ENCODE measurements around the gene CASQ2.
"Not testable (repeated sequence)": the region's sequence is repeated elsewhere in the genome, so short reads cannot be mapped to it uniquely, and the experiment has no call there.

CASQ2 gene

DNA sequence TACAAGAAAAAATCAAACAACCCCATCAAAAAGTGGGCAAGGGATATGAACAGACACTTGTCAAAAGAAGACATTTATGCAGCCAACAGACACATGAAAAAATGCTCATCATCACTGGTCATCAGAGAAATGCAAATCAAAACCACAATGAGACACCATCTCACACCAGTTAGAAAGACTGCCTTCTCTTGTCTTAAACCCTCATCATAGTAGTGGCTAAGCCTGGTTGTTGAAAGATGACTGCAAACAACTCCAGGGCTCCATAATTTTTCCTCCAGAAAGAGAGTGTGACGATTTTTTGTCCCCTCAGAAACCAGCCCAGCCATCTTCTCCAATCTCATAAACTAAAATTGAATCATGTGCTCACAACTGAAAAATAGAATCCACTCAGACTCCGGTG is 12.1 kb upstream of the CASQ2 start:
- not testable (repeated sequence) for DNase-seq (ENCODE audit: low read depth)

DNA sequence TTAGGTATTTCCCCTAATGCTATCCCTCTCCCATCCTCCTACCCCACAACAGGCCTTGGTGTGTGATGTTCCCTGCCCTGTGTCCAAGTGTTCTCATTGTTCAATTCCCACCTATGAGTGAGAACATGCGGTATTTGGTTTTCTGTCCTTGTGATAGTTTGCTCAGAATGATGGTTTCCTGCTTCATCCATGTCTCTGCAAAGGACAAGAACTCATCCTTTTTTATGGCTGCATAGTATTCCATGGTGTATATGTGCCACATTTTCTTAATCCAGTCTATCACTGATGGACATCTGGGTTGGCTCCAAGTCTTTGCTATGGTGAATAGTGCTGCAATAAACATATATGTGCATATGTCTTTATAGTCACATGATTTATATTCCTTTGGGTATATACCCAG is 10.6 kb upstream of the CASQ2 start:
- DNase-seq (ENCODE audit: low read depth), result not testable (repeated sequence)

DNA sequence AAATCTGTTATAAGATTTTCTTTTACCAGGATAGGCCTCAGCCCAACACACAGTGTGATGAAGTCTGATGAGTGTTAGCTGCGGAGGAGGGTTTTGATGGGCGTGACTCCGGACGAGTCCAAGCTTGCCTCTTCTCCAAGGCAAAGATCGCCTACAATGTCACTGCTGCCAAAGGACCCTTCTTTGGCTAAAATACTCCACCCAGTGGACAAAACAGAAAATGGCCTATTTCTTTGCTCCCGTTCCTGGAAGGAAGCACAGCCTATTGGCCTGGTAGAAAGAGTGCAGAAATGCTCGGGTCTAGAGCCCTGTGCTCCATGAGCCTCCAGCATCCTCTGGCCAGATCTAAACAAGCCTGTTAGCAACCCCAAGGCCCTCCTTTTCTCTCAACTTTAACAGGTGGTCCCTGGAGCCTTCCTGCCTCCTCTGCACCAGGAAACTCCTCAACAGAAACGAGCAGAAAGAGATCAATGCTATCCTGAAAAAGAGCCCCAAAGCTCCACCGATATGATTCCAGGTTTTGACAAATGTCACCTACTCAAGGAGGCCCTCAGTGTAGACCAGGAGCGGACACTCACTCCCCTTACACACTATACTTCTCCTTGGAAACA is 3.4 kb upstream of the CASQ2 start:
- DNase-seq (ENCODE audit: low read depth), result peak; percentile 87

DNA sequence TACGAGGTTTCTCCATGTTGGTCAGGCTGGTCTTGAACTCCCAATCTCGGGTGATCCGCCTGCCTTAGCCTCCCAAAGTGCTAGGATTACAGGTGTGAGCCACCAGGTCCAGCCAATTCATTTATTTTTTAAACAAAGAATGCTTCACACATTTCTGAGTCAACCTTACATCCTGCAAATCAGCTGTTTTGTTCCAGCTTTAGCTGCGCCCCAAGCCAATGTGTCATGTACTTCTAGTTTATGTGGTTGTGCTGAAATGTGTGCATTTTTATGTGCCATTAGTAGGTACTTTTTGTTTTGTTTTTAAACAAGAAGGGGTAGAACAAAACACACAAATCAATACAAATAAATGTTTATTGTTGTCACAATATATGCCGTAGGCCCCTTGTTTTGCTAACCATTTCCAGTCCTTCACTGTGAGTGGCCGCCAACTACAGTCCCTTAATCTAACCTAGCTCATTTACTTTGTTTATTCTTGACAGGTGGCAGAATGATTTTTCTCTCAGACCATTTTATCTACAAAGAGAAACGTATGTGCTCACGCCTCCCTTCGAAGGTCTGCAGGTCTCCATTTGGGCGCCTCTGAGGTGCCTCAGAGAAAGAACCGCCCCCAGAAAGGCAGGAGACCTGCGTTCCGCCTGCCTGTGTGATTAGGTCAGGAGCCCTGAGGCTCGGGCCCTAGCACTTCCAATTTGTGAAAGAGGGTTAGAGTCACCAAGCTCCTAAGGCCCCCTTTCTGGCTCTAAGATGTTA is 2.8 kb upstream of the CASQ2 start:
- DNase-seq (ENCODE audit: low read depth), result no peak

GRCh38 chr1:115767403-115767802 is 1.1 kb downstream of the CASQ2 start:
- DNase-seq (ENCODE audit: low read depth), result no peak

DNA sequence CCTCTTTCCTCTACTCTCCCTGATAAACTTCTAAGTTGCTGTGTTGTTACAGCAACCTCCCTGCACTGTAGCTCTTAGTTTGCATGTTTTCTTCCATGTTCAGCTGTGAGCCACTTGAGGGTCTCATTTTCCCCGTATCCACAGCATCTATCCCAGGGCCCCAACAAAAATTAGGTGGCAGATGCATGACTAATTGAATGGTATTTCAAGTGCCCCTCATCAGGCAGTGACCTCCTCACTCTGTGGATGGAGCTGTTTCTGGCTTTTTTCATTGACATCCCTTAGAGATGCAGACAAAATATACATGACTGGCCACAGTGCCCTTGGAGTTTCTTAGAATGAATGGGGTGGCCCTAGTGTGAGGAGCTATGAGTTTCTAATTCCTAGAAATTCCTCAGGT is 3.4 kb downstream of the CASQ2 start:
- DNase-seq (ENCODE audit: low read depth), result no peak

DNA sequence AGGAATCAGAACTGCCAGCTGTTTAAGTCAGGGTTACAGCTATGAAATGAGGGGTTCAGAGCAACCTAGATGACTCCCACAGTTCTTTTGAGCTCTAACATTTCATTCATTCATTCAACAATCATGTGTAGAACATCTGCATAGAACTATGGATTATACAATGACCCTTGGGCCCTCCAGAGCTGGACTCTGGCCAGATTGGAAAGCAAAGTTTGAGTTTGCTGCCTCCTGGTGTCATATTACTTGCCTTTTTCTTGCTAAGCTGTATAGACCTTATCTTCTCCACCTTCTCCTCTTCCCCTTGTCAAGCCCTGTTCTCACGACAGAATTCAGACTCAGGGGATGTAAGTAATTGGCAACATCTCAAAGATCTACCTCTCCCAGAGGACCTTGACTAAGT is 4.0 kb downstream of the CASQ2 start:
- DNase-seq (ENCODE audit: low read depth), result peak; percentile 31

GRCh38 chr1:115762779-115763178 is 5.7 kb downstream of the CASQ2 start:
- no peak for DNase-seq (ENCODE audit: low read depth)

DNA sequence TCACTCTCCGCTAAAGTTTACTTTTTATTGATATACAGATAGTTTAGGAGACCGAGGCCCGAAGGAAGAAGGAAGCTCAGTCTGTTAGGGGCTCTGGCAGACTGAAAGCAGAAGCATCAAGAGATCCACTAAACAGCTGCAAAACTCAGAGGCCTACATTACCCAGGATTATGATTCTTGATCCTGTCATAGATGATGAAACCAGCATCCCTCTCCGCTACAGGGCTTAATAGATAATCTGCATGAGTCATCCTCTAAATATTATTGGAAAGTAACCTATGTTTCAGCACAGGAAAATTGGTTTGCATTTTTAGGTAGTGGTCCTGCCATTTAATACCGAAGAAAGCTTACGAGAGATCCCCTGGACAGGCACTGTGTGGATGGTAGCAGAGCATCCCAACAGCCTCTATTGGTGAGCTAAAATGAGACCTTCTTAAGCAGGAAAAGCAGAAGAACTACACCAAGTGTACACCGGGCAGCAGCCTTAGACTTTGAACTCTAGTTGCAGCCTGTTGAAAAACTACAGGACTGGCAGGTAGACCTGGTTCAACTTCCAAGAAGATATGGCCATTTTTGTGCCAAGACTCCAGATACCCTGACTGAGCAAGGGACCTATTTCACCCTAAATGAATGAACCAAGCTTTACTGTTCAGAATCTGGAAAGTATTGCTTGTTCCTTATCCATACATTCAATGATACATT is 6.8 kb downstream of the CASQ2 start:
- no peak for DNase-seq (ENCODE audit: low read depth)

GRCh38 chr1:115757856-115758255 is 10.7 kb downstream of the CASQ2 start:
- no peak for DNase-seq (ENCODE audit: low read depth)

DNA sequence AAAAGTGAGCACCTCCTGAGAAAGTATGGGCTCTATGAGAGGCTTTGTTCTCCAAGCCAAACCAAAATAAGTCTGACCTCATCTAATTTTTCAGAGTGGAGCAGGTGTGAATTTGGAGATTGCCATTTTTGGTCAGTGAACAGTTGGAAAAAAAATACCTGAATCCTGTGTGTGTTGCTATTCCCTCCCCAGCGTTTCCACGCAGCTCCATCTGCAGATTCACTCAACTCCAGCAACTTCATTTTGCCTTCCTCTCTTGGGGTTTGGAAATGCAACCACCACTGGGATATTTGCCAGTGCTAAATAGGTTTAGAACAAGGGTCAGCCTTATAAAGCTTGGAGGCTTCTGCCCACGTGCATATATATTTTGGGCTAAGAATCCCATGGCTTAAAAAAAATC is 11.2 kb downstream of the CASQ2 start:
- DNase-seq (ENCODE audit: low read depth), result no peak

GRCh38 chr1:115755456-115756370 is 12.8 kb downstream of the CASQ2 start:
- DNase-seq (ENCODE audit: low read depth), result no peak

DNA sequence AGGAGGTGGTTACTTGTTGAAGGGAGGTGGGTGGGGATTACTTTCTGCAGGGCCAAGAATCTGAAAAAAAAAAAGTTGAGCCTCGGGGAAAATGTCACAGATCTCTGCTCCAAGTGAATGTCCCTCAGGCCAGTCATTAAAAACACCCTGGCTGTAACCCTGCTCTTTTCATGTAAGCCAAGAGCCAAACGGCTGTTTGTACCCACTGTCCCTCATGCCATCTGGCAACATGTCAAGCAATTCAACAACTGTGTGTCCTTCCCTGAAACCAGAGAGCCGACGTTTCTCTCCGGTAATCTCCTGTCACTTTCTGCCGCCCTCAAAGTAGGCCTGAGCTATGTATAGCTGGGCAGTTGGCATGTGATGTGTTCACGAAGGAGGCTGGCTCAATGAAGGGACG is 14.7 kb downstream of the CASQ2 start:
- no peak for DNase-seq (ENCODE audit: low read depth)

- DNase-seq (ENCODE audit: low read depth), result no peak
Measured at GRCh38 chr1:115753361-115753760, 15.2 kb downstream of the CASQ2 start.

- peak; percentile 67 for DNase-seq (ENCODE audit: low read depth)
Measured at GRCh38 chr1:115748401-115749150, 19.9 kb downstream of the CASQ2 start.

DNA sequence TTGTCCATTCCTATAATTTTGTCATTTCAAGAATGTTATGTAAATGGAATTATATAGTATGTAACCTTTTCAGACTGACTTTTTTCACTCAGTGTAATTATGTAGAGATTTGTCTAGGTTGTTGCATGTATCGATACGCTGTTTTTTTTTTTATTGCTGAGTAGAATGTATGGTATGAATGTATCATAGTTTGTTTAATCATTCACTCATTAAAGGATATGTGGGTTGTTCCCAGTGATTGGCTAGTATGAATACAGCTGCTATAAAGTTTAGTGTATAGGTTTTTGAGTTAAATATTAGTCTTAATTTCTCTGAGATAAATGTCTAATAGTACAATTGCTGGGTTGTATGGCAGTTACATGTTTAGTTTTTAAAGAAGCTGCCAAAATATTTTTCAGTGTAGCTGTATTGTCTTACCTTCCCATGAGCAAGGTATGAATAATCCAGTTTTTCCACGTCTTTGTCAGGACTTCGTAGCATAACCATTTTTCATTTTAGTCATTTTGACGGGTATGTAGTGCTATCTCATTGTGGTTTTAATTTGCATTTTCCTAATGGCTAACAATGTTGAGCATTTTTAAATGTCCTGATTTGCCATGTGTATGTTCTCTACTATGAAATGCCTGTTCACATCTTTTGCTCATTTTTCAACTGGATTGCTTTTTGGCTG is 22.4 kb downstream of the CASQ2 start:
- no peak for DNase-seq (ENCODE audit: low read depth)

GRCh38 chr1:115744646-115745275 is 23.8 kb downstream of the CASQ2 start:
- DNase-seq (ENCODE audit: low read depth), result no peak

- no peak for DNase-seq (ENCODE audit: low read depth)
Measured at GRCh38 chr1:115740811-115741210, 27.7 kb downstream of the CASQ2 start.

DNA sequence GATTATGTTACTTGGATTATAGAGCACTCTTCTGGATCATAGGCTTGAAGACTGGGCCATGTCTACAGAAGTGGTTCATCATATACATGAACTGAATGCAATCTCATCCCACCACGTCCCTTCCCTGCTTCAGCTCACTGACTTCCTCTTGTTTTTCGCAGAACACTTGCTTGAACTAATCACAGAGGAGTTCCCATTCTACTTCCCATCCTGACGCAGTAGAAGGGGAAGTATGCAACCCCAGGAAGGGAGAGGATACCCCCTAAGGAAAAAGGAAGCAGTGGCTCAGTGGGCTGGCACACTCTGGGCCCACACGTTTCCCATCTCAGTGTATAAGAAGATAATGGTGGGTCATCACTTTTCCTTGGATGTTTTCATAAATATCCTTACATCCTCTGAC is 36.2 kb downstream of the CASQ2 start:
- no peak for DNase-seq (ENCODE audit: low read depth)

GRCh38 chr1:115729756-115730155 is 38.8 kb downstream of the CASQ2 start:
- no peak for DNase-seq (ENCODE audit: low read depth)

Measured in stromal cell of bone marrow (primary cell).